ENCODE results near the gene FOS. TPM values are rescaled to one million over a fixed set of nuclear protein-coding genes. Genes with fewer than 3 reads are reported as not detected.

Gene FOS
- total RNA-seq, 1 donor from 2014 or later, result 4.3 TPM

DNA sequence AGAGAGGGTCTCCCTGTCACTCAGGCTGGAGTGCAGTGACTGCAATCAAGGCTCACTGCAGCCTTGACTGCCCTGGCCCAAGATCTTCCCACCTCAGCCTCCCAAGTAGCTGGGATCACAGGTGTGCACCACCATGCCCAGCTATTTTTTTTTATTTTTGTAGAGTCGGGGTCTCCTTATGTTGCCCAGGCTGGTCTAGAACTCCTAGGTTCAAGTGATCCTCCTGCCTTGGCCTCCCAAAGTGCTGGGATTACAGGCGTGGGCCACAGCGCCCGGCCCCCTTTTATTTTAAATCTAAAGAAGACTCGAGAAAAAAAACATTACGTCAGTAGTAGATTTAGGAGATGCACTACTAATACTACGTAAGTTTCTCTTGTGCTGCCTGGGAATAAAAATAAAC is 14.3 kb downstream of the FOS start:
- intact Hi-C loops (cut with micrococcal nuclease), result no loop called here

DNA sequence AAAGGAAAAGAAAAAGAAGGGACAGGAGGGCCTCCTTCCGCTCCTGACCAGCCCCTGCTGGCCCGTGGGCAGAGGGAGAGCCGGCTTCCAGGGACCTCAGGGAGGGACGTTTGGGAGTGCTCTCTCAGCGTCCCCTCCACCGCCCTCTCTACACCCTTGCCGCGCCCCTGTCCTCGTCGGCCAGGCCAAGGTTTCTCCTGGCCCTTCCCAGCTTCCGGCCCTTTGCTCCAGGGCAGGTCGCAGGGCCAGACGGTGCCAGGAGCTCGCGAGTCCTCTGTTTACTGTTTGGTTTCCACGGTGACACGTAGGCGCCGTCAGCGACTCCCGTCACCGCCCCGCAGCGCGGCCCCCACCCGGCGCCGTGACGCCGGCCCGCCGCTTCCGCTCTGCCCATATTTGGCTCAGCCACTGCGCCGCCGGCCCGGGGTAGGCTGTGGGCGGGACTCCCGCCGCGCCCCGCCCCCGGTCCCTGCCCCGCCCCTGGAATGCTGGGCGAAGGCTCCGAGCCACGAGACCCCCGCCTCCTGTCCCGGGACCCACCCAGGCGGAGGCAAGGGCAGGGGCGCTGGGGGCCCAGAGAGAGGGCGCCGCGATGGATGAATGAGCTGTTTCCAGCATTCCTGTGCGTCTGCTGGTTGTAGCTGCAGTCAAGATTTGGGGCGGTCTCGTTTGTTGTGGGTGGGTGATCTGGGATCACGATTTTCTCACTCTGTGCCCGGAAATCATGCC is 15.5 kb downstream of the FOS start:
- intact Hi-C loops (cut with micrococcal nuclease), result loop anchor here (1.0 to 2.0 kb wide), 6 partner anchors 16 to 292 kb away; partner anchors contain the start of genes EIF2B2, FOS and TMED10

DNA sequence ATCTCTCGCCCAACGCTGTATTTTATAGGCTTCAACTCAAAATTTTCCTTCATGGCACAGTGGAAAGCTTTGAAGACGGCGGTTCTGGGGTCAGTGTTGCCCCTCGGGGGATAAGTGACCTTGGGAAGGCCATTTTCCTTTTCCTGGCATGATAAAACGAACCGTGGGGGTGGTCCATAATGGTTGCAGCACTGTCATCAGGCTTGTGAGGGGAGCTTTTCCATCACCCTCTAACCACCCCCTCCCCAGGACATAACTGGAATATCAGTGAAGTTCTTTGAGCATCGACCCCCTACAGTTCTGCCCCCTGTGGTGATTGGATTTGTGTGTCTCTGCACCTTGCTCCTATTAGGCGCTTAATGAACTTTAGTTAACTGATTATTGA is 16.0 kb downstream of the FOS start:
- intact Hi-C loops (cut with micrococcal nuclease), result loop anchor here (1.0 to 2.0 kb wide), 6 partner anchors 16 to 292 kb away; partner anchors contain the start of genes EIF2B2, FOS and TMED10

DNA sequence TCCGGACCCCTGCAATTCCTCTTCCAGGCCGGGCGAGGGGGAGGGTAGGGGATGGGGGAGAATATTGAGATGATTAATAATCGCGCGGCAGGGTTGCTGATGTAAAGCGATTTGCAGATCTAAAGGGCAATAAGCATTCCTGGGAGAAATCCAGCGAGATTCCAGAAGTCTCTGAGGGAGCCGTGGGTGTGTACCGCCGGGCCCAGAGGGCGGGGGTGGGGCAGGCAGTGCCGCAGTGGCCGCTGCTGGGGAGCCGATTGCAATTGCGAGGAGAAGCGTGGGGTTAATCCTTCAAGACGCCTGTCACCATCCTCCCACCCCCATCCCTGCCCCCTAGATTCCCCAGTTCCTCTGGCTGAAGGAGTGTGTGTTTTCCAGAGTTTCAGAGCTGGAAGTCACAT is 16.4 kb downstream of the FOS start:
- intact Hi-C loops (cut with micrococcal nuclease), result loop anchor here (2.0 kb wide), 1 partner anchor 62 kb away; no protein-coding TSS in a partner anchor

DNA sequence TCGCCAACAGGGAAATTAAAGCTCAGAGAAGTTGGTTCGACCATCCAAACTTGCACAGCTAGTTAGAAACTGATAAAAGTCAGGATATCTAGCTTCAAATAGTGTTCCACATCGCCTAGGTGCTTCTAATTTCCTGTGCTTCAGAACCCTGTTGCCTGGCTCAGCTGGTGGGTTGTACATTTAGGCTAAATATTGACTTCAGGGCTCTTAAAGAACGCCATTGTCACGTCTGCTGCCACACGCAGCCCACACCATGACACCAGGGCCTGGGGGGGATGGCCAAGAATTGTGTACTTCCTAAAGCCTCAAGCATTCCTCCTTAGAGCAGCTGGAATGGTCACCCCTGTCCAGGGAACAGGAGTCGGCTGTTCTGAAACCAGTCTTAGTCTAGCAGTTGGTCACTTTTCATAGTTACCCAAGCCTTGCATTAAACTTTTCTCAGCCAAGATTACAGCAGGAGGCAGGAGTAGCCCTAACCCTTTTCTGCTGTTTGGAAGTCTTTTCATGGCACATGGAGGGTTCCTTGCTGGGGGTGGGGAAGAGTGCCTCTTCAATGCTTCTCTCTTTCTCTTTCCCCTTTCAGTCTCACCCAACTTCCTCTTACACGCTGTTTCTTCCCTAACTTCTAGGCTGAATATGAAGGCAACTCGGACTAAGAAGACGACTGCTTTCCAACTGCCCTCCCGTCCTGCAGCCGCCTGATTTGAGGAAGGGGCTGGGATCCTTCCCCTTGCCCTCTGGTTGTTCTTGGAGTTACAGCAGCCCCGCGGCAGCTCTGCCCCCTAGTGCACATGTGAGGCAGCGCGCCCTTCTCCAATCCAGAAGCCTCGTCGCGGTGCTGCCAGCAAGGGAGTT is 17.1 kb downstream of the FOS start:
- intact Hi-C loops (cut with micrococcal nuclease), result loop anchor here (1.0 to 2.0 kb wide), 3 partner anchors 63 to 168 kb away; partner anchors contain the start of gene NEK9

DNA sequence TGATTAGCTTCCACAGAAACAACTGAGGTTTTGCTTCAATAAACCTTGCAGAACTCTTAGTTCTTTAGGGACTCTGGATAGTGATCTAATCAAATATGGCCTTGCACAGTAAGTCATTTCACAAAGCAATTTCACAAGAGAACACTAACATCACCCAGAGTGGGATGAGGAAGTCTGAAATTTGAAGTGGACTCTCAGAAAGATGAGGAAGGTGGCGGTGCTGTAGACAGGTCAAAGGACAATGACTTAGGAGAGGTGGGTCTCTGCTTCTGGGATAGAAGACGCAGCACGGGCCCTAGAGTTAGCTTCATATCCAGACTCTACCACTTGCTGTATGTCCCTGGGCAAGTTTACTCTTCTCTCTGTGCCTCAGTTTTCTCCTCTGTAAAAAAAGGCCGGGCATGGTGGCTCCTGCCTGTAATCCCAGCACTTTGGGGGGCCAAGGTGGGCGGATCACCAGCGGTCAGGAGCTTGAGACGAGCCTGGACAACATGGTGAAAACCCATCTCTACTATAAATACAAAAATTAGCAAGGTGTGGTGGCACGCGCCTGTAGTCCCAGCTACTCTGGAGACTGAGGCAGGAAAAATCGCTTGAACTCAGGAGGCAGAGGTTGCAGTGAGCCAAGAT is 18.9 kb downstream of the FOS start:
- intact Hi-C loops (cut with micrococcal nuclease), result no loop called here

DNA sequence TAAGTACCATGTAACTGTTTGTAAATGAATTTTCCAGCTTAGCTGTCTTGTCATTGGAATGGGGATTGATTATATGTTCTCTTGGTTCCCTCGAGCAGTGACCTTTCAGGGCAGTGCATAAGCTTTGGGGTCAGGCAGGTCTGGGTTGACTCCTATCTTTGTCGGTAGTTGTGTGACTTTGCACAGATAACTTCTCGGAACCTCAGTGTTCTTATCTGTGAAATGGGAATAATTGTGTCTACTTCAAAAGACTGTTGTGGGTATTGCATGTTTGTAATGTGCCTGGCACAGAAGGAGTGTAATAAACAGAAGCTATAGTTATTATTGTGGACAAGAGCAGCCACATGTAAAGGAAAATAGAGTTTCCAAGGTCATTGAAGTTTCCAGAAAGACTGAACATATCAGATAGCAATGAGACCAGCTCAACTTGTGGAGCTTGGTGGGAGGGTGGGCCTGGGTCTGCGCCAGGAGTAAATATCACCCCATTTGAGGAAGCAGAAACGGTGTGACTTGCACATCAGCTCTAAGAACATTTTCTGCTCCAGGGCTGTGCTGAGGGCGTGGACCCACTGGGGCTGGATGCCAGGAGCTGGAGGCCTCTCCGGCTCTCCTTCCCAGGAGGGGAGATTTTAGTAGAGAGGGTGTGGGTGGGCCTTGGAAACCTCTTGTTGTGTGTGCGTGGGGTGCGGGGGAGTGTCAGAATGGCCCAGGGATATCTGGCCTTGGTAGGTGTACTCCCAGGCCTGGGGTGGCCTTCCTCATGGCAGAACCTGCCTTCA is 19.7 kb downstream of the FOS start:
- intact Hi-C loops (cut with micrococcal nuclease), result no loop called here

DNA sequence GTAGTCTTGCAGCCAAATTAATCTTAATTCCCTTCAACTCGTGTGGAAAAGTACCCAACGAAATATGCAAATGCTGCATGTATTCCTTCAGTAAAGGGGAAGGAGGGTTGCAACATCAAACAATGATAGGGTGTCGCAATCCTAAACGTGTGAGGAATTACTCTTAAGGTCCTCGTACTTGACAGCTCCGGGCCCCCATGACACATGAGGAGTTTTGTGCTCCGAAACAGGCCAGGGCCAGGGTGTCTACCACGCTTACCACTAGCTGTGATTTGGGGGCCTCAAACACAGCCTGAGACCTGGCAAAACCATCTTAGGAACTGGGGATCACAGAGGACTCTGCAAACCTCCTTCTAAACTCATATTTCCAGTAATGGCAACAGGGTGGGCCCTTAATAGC is 20.4 kb downstream of the FOS start:
- intact Hi-C loops (cut with micrococcal nuclease), result no loop called here

DNA sequence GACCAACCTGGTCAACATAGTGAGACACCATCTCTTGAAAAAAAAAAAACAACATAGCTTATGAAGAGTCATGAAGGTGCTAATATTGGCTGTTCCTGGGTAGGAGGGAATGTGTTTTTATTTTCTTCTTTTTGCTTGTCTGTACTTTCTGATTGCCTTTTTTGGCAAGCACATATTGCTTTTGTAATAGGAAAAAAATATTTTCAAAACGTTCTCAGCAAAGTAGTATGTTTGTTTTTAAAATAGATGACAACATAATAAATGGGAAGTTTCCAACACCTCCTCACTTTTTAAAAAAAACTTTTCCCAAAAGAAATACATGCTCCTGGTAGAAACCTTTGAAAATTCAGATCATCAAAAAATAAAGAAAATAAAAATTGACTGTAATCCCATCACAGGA is 20.9 kb downstream of the FOS start:
- intact Hi-C loops (cut with micrococcal nuclease), result no loop called here

DNA sequence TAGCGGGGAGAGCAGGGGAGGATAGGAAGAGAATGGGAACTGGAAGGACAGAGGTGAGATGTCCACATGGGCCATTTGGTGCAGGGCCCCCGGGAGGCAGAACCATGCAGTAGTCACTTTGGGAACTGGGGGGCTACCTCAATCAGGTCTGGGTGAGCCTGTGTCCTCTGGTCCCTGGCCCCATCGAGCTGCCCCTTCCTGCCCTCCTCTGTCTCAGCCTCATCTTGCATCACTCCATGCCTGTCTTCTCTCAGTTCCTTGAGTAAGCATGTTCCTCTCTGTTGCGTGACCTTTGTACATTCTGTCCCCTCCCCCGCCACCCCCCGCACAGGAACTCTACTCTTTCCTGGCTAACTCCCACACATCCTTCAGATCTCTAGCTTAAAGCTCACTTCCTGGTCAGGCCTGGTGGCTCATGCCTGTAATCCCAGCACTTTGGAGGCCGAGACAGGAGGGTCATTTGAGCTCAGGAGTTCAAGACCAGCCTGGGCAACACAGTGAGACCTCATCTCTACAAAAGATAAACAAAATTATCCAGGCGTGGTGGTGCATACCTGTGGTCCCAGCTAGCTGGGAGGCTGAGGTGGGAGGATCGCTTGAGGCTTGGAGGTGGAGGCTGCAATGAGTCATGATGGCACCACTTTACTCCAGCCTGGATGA is 23.2 kb downstream of the FOS start:
- intact Hi-C loops (cut with micrococcal nuclease), result loop anchor here (10.0 kb wide), 2 partner anchors 153 to 357 kb away; no protein-coding TSS in a partner anchor

DNA sequence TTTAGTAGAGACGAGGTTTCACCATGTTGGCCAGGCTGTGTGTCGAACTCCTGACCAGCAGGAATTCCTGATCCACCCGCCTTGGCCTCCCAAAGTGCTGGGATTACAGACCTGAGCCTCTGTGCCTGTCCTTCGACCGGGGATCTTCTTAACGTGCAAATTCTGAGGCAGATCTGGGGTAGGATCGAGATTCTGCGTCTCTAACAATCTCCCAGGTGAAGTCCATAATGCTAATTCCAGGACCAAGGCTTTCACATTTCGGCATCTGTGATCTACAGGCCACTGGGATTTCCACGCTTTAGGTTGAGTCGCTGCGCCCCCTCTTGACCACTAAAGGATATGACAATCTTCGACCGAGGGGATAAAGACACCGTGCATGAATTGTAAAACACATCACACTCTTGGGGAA is 24.8 kb downstream of the FOS start:
- intact Hi-C loops (cut with micrococcal nuclease), result loop anchor here (1.0 to 10.0 kb wide), 3 partner anchors 151 to 359 kb away; no protein-coding TSS in a partner anchor

DNA sequence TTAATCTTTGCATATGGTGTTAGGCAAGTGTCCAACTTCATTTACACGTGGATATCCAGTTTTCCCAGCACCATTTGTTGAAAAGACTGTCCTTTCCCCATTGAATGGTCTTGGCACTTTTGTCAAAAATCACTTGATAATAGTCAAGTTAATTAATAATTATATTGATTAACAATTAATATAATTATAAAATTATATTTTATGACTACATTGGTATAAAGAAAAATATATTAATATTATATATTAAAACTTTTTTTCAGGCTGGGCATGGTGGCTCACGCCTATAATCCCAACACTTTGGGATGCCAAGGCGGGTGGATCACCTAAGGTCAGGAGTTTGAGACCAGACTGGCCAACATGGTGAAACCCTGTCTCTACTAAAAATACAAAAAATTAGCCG is 27.8 kb downstream of the FOS start:
- intact Hi-C loops (cut with micrococcal nuclease), result loop anchor here (2.0 to 10.0 kb wide), 3 partner anchors 148 to 362 kb away; no protein-coding TSS in a partner anchor

DNA sequence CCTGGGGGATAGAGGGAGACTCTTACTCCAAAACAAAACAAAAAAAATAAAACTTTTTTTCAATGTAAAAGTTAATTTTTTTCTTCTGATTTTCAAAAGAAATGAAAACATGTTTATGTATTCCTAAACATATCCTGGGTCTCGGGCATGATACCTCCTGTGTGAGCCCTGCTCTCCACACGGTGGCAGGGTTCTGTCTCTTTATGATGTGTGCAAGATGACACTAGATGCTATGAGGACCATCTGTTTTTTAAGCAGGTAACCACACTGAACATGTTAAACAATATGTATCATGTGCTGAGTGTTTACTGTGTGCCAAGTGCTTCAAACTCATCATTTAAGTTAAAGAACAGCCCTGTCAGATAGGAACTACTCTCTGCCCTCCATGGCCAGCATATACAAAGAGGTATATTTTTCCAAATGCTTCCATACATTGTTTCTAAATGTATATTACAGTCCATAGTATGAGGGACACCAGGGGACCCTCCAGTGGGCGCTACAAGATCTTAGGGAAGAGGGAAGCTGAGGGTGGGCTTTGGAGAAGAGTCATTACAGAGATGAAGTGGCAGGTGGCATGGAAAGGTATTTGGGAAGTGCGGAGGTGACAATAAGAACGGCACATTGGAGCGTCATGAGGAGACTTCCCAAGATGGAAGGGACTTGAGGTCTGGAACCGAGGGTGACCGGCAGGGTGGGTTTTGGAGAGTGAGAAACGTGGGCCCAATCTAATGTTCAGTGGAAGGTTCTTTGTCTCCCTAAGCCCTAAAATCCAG is 28.5 kb downstream of the FOS start:
- intact Hi-C loops (cut with micrococcal nuclease), result loop anchor here (1.0 to 10.0 kb wide), 5 partner anchors 148 to 362 kb away; no protein-coding TSS in a partner anchor

DNA sequence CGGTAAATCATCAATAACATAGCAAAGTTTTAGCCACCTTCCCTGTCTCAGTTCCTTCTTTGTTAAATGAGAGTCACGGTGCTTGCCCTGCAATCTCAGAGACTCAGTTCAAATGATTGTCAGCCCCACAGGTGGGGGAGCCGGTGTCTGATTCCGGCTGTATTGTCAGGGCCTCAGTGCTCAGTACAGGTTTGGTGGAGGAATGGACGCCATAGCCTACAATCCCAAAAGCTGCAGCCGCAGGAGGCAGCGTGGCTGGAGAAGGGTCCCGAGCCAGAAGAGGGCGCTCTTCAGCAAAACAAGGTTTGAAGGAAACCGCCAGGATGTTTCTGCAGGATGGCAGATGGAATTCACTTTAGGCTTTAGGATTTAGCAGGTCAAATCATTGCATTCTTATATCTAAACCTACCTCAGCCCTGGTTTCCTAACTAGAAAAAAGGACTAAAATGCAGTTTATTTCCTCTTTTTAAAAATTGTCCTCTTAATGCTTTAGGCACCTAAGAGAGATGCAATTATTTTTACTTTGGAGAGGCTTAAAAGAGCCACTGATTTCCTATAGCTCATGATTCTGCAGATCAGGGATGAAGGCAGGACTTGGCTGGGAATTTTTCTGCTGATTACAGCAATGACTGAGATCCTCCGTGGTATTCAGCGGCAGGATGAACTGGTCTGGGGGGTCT is 29.2 kb downstream of the FOS start:
- intact Hi-C loops (cut with micrococcal nuclease), result loop anchor here (1.0 to 10.0 kb wide), 5 partner anchors 147 to 363 kb away; no protein-coding TSS in a partner anchor

DNA sequence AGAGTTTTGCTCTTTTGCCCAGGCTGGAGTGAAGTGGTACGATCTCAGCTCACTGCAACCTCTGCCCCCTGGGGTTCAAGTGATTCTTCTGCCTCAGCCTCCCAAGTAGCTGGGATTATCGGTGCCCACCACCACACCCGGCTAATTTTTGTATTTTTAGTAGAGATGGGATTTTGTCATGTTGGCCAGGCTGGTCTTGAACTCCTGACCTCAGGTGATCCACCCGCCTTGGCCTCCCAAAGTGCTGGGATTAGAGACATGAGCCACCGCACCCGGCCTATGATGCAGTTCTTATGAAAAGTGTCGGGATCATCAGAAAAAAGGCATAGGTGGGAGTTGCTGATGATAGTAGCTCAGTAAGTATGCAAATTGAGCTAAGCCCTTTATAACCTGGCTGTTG is 30.4 kb downstream of the FOS start:
- intact Hi-C loops (cut with micrococcal nuclease), result loop anchor here (10.0 kb wide), 2 partner anchors 146 to 364 kb away; no protein-coding TSS in a partner anchor

DNA sequence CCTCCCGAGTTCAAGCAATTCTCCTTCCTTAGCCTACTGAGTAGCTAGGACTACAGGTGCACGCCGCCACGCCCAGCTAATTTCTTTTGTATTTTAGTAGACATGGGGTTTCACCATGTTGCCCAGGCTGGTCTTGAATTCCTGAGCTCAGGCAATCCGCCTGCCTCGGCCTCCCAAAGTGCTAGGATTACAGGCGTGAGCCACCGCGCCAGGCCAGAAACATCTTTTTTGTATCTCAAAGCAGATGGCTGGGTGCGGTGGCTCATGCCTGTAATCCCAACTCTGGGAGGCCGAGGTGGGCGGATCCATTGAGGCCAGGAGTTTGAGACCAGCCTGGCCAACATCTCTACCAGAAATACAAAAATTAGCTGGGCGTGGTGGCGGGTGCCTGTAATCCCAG is 30.9 kb downstream of the FOS start:
- intact Hi-C loops (cut with micrococcal nuclease), result loop anchor here (10.0 kb wide), 2 partner anchors 145 to 365 kb away; no protein-coding TSS in a partner anchor

DNA sequence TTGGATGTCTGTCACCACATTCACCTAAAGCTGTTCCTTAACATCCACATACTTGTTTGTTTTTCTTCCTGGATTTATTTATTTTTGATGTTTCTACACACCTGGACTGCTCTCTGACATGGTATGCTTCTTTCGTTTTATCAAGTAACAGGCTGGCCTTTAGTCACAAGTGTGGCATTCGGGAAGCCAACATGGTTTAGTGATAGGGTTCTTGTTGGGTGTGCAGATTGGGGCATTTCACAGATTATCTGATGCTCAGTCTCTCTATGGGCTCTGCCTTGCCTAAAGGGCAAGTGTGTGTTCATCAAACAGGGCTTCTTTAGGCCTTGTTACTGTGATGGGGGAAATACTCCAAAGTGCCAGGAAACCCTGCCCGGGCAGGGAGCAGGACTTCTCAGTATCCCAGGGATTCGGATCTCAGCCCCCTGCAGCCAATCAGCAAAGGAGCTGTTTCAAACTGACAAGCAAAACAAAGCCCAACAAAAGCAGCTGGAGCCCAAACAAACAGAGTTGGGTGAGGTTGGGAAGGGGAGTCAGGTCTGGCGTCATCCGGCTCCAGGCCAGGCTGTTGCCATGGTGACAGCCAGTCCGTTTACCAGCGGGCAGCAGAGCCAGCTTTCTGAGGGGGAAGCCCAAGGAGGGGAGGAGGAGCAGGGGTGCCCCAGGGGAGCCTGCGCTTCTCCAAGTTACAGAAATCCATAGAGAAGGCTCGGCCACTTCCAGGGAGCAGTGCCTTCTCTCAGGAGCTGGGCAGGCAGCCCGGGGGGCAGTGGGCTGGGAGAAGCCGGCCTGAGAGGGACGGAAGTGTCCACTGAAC is 31.9 kb downstream of the FOS start:
- intact Hi-C loops (cut with micrococcal nuclease), result no loop called here

DNA sequence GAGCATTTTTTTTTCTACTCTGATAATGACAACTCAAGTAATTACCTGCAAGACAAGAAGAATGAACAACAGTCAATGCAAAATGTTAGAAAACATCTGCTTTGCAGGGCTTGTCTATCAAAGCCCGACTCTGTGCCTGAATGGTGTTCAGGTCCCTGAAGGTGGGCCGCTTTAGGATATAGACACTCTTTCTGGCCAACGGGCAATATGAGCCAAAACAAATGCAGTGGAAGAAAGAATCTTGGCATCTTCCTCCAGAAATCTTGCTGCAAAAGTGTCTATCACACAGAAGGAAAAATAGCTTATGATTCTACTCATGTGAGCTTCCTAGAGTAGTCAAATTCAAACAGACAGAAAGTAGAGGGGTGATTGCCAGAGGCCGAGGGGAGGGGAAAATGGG is 32.7 kb downstream of the FOS start:
- intact Hi-C loops (cut with micrococcal nuclease), result no loop called here
